GM13976 (cell line): ENCODE data around the gene SYNJ2.

Experiments
- DNase-seq: peaks from one replicate; pipeline ENCODE4 v3.0.0; 2012; ENCODE audit warnings: low spot score
- in situ Hi-C: fragments of 300-500 bp; cut with MboI; formaldehyde crosslinking; loops from one replicate; pipeline ENCODE4 v1.12.0; 2022; ENCODE audit warnings: low sequenced_read_pairs, mixed read lengths, inconsistent platforms; ENCODE audit not compliant: unreplicated experiment
- TF ChIP-seq, protein P1 (sequence below): IDR thresholded peaks from 2 replicates; pipeline ENCODE4 v1.5.1; 2012; ENCODE audit warnings: borderline replicate concordance, mild to moderate bottlenecking; ENCODE audit not compliant: insufficient read depth; ENCODE audit errors: extremely low read depth, missing control alignments, control extremely low read depth

Gene SYNJ2

DNA sequence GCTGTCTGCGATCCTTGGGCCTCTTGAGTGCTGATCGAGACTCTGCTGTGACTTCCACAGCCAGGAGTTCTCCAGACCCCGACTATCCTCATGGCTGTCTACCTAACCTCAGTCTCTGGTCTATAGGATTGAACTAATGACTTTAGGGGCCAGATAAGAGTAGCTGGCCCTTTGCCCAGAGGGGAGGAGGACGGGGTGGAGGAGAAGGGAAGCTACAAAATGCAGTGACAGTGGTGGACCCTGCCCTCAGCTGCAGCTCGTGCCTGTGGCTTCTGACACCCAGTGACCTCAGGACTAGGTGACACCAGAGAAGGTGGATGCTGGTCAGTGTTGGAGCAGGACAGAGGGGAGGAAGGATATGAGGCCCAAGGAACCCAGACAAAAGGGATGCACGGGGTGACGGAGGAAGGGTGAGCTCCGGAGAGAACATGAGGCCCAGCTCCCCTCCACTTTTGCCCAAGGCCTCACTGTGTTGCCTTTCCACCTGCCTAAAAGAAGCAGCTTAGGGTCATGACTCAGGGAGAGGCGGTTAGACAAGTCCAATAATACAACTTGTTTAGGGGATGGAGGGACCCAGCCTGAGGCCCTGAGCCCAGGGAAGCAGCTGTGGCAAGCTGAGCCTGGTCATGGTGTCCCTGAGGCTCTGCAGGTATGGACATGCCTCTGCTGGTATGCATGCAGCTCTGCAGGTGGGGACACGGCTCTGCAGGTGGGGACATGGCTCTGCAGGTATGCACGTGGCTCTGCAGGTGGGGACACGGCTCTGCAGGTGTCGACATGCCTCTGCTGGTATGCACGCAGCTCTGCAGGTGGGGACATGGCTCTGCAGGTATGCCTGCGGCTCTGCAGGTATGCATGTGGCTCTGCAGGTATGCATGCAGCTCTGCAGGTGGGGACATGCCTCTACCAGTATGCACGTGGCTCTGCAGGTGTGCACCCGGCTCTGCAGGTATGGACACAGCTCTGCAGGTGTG, 67.7 kb downstream of the SYNJ2 start:
- in situ Hi-C loops: no loop called here
- TF ChIP-seq, protein P1, sequence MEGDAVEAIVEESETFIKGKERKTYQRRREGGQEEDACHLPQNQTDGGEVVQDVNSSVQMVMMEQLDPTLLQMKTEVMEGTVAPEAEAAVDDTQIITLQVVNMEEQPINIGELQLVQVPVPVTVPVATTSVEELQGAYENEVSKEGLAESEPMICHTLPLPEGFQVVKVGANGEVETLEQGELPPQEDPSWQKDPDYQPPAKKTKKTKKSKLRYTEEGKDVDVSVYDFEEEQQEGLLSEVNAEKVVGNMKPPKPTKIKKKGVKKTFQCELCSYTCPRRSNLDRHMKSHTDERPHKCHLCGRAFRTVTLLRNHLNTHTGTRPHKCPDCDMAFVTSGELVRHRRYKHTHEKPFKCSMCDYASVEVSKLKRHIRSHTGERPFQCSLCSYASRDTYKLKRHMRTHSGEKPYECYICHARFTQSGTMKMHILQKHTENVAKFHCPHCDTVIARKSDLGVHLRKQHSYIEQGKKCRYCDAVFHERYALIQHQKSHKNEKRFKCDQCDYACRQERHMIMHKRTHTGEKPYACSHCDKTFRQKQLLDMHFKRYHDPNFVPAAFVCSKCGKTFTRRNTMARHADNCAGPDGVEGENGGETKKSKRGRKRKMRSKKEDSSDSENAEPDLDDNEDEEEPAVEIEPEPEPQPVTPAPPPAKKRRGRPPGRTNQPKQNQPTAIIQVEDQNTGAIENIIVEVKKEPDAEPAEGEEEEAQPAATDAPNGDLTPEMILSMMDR: no peak
- no peak for DNase-seq

DNA sequence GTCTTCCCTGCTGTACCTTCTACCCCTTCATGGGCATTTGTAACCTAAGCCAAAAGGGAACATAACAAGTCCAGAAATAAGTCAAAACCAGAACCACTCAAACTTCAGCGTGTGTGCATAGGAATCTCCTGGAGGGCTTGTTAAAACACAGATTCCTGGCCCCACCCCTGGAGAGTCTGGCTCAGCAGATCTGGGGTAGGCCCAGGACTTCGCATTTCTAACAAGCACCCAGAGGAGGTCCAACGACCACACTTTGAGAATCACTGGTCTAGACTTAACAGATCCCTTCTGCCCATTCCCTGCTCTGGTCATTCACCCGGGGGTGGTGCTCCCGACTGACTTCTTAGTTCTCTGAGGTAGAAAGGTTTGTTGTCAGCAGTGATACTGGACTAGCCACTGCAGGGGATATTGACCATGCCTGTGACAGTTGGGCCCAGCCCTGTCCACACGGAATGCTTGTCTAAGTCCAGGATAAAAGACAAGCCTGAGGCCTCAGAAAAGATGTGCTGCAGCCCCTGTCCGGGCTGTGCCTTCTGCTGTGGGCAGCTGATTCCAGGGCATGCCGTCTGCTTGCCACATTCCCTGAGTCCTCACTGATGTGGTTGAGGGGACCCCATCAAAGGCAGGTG, 68.6 kb downstream of the SYNJ2 start:
- in situ Hi-C loops: no loop called here

DNA sequence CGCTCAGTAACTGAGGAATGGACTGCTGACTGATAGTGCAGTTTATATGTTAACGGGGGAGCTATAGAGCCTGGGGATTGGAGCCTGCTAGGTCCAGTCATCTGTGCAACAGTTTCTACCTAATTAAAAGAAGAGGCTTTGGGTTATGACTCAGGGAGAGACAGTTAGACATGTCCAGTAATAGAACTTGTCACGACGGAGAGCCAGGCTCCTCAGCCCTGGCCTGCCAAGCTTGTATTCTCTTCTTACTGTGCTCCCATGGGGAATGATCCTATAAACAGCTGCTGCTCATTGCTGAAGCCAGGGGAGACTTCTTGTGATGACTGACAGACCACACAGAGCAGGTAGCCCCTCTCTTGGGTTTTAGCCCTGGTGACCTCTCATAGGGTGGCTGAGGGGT, 69.3 kb downstream of the SYNJ2 start:
- DNase-seq: no peak
- in situ Hi-C loops: no loop called here
- TF ChIP-seq, protein P1: no peak

More for the DNA sequence above, 68.6 kb downstream of the SYNJ2 start:
- no peak for DNase-seq
- TF ChIP-seq, protein P1: no peak

DNA sequence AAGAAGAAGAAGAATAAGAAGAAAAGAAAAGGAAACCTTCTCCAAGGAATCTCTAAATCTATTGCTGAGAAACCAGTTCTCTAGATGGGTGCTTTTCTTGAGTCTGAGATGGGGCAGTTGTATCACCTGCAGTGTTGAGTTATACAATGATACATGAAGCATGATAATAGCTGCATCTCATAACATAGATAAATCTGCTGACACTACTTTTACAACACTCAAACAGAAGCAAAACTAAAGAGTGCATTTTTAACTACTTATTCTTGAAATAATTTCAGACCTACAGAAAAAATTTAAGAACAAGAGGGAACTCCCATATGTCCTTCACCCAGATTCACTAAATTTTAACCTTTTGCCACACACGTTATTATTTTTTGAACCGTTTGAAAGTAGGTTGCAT, 70.3 kb downstream of the SYNJ2 start:
- DNase-seq: no peak
- TF ChIP-seq, protein P1: no peak
- in situ Hi-C loops: no loop called here

DNA sequence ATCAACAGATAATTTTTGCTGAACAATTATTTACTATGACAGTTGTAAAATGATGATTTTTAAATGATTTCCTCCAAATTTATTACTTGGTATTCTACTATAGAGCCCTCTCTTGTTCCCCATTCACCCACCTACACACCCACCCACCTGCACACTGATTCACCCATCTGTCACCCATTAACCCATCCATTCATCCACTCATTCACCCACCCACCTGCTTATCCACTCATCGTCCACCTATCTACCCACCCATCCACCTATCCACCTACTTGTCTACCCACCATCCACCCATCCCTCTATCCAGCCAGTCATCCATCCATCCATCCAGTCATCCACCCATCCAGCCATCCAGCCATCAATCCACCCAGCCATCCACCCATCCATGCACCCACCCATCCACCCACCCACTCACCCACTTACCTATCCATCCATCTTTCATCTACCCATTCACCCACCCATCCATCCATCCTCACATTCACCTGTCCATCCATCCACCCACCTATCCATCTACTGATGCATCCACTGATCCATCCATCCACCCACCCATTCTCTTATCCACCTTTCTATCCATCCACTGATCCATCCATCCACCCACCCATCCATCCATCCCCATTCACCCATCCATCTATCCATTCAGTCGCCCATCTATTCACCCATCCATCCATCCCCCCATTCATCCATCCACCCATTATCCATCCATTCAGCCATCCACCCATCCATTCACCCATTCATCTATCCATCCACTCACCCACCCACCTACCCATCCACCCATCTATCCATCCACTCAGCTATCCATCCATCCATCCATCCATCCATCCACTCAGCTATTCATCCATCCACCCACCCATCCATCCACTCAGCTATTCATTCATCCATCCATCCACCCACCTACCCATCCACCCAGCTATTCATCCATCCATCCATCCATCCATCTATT, 72.0 kb downstream of the SYNJ2 start:
- TF ChIP-seq, protein P1: no peak
- no peak for DNase-seq
- in situ Hi-C loops: no loop called here

DNA sequence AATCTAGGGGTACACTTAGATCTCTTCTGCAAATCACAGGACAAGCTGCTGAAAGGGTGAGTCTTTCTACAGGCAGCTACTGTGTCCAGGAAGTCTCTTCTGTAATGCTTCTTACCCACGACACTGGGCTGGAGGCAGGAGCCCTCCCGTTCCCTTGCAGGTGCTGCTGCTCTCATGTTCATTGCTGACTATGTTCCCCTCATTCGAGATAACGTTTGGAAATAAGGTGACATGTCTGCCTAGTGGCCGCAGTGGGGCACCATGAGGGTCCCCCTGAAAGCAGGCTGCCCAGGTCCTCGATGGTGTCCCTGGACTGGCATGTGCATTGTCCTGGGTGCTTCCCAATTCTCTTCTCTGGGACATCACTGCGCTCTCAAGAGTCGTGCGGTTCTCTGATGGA, 74.7 kb downstream of the SYNJ2 start:
- in situ Hi-C loops: no loop called here
- no peak for DNase-seq
- TF ChIP-seq, protein P1: no peak
